GM21737 (cell line): Measurements from ENCODE around the gene KDM6A.
A peak's percentile ranks its signal among the peaks of the same experiment; 100 is the strongest.
"Not testable (repeated sequence)": the region's sequence is repeated elsewhere in the genome, so short reads cannot be mapped to it uniquely, and the experiment has no call there.

Experiments used
- ATAC-seq: cut with Tn5 transposase; IDR thresholded peaks from one replicate; pipeline ENCODE4 v1.9.1; 2021; ENCODE audit warnings: mild to moderate bottlenecking, moderate library complexity; ENCODE audit not compliant: unreplicated experiment

The KDM6A gene

GRCh38 chrX:44884944-44885343, 12.0 kb downstream of the KDM6A start:
- no peak for ATAC-seq

GRCh38 chrX:44889824-44890223, 16.8 kb downstream of the KDM6A start:
- no peak for ATAC-seq

GRCh38 chrX:44890247-44890646, 17.3 kb downstream of the KDM6A start:
- no peak for ATAC-seq

- not testable (repeated sequence) for ATAC-seq
Measured at GRCh38 chrX:44890687-44891086, 17.7 kb downstream of the KDM6A start.

- ATAC-seq = no peak
Measured at GRCh38 chrX:44891642-44892041, 18.7 kb downstream of the KDM6A start.

- ATAC-seq = no peak
Measured at GRCh38 chrX:44896876-44897186, 23.8 kb downstream of the KDM6A start.

GRCh38 chrX:44897539-44897938, 24.6 kb downstream of the KDM6A start:
- ATAC-seq = no peak

DNA sequence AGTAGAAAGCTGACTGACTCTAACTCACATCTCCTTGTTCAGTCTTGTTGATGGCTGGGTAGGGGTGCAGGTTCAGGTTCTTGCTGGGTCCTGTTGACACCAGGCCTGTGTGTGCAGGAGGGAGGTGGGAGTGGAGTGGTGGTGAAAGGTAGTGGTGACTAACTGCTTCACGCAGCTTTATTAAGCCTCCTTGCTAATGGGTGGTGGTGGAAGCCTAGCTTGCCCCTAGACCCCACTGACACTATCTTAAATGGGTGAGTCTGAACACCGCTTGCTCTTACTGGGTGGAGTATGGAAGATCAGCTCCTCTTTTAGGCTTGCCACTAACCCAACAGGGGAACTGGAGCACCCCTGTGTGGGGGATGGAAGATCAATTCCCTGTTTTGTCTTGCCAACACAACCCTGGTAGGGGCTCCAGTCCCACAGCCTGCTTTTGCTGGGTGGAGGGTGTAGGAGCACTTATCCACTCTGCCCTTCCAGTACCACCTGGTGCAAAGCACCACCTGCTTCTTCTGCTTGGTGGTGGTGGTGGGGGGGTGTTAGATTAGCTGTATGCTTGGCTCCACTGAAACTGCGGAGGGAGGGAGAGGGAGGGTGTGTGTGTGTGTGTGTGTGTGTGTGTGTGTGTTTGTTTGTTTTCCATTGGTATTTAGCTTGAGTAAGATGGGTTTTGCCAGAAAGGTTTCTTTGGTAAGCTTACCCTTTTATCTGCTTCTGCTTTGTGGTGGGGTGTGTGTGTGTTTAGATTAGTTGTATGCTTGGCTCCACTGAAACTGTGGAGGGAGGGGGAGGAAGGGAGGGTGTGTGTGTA, 25.6 kb downstream of the KDM6A start:
- ATAC-seq = no peak

DNA sequence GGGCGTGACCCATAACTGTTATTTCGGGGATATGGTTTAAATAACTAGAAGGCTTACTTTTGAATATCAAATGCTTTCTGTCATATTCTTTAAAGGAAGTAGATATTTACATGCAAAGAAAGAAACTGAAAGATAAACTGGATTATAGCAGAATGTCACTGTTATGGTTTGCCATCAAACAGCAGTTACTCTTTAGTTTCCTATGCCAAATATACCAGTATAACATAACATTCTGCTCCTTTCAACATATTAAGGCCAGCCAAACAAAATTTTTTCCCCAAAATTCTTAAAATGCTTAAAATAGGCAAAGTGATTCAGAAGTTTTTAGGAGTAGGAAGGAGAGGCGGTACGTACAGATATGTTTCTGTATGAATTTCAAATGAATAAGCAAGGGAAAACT, 27.0 kb downstream of the KDM6A start:
- ATAC-seq = no peak

- no peak for ATAC-seq
Measured at GRCh38 chrX:44903107-44903506, 30.1 kb downstream of the KDM6A start.

DNA sequence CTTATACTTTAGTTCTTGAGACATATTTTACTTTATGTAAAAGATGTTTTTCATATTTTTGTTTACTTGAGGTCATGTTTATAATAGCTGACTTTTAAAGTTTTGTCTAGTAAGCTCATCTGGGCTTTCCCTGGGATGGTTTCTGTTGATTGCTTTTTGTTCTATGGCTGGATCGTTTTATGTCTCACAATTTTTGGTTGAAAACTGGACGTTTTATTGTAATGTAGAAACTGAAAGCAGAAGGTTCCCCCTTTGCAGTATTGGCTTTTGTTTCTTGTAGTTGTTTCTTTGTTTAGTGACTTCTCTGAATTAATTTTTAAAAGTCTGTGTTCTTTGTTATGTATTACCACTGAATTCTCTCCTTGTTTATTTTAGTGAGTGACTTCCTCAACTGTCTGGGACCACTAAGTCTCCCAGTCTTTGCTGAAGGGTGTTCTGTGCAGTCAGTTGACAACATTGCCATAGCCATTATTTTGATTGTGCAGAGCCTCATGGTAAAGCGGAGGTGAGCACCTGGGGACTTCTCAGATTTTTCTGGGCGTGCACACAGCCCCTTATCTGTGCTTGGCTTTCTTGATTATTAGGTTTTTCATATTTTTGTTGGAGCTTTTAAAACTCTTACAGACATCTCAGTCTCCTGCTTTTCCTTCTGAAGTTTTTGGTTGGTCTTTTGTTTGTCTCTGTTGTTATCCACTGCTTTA, 31.0 kb downstream of the KDM6A start:
- ATAC-seq = peak; percentile 42

DNA sequence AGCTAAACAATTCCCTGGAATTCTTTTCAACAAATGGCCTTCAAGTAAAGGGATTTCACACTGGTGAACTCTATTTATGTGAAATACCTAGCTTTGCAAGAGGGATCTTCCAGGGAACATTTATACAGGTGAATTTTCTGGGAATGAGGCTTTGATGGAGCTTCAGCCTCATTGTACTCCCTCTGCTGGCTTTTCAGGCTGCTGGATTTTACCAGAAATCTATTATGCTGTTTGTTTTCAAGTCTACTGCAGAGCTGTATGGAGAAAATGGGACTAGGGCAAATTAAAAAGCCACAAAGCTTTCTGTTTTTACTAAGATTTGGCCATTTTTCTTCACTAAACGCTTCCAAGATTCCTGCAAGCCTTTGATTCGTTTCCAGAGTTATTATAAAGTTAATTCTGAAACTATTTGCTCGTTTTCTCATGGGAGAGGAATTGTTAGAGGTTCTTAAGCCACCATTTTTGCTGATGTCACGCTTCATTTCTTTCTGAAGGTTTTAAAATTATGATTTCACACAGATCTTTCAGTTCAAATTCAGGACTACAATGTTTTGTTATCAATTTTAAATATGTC, 31.6 kb downstream of the KDM6A start:
- no peak for ATAC-seq

DNA sequence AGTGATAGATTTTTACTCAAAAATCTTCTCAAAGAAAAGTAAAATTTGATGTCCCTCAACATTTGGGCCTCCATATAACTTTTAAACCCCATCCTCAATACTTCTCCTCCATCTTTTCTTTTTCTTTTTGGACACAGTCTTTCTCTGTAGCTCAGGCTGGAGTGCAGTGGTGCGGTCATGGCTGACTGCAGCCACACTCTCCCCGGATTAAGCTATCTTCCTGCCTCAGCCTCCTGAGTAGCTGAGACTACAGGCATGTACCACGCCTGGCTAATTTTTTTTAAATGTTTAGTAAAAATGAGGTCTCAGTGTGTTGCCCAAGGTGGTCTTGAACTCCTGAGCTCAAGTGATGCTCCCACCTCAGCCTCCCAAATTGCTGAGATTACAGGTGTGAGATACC, 33.1 kb downstream of the KDM6A start:
- ATAC-seq = peak; percentile 60

DNA sequence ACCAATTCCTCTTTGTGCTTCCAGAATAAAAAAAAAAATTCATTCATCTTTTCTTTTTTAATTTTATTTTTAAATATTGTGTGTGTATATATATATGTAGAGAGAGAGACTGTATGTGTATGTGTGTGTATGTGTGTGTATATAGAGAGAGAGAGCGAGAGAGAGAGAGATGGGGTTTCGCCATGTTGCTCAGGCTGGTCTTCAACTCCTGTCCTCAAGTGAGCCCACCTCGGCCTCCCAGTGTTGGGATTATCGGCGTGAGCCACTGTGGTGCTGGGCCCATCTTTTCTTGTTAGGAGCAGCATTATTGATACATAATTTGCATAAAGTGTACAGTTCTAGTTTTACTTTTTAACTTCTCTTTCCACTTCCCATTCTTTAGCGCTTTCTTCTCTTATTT, 33.6 kb downstream of the KDM6A start:
- peak; percentile 13 for ATAC-seq

DNA sequence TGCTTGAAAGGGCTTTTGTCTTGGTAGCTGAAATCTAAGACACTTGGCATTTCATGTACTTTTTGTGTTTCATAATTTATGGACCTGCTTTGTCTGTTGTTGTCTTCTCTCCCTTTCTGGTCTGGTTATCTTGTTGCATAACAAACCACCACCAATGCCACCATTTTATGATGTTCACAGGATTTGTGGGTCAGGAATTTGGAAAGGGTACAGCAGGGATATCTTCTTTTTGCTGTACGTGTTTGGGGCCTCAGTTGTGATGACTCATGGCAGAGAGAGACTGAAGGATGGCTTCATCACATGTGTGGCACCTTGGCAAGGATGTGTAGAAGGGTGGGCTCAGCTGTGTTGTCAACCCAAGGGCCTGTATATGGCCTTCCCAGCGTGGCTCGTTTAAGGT, 35.2 kb downstream of the KDM6A start:
- no peak for ATAC-seq

- no peak for ATAC-seq
Measured at GRCh38 chrX:44908827-44909226, 35.8 kb downstream of the KDM6A start.

GRCh38 chrX:44910508-44910907, 37.5 kb downstream of the KDM6A start:
- not testable (repeated sequence) for ATAC-seq

DNA sequence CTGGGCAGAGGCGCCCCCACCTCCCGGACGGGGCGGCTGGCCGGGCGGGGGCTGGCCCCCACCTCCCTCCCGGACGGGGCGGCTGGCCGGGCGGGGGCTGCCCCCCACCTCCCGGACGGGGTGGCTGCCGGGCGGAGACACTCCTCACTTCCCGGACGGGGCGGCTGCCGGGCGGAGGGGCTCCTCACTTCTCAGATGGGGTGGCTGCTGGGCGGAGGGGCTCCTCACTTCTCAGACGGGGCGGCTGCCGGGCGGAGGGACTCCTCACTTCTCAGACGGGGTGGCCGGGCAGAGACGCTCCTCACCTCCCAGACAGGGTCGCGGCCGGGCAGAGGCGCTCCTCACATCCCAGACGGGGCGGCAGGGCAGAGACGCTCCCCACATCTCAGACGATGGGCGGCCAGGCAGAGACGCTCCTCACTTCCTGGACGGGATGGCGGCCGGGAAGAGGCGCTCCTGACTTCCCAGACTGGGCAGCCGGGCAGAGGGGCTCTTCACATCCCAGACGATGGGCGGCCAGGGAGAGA, 38.1 kb downstream of the KDM6A start:
- ATAC-seq = not testable (repeated sequence)

- no peak for ATAC-seq
Measured at GRCh38 chrX:44913656-44914531, 40.9 kb downstream of the KDM6A start.

GRCh38 chrX:44914532-44915198, 41.7 kb downstream of the KDM6A start:
- peak; percentile 75 for ATAC-seq
